ENCODE results near the gene EP300. TPM values are rescaled to one million over a fixed set of nuclear protein-coding genes. Genes with fewer than 3 reads are reported as not detected.

The EP300 gene
- total and polyA plus RNA-seq, 2 of the 8 experiments (the other 6 are each of a cell fraction or from before 2014, with no cell fraction given): 39.5 to 109 TPM

- no peak for TF ChIP-seq CHD7 (IDR thresholded peaks at IDR 0.05; ENCODE audit: insufficient replicate concordance, low read length)
- no peak for TF ChIP-seq TCF12 (IDR thresholded peaks at IDR 0.05; ENCODE audit: low read depth, low read length)
- TF ChIP-seq RXRA (IDR thresholded peaks at IDR 0.05; ENCODE audit: insufficient read depth, low read depth, low read length): no peak
- TF ChIP-seq SRF (IDR thresholded peaks at IDR 0.05; ENCODE audit: low read depth, low read length): no peak
- no peak for TF ChIP-seq CBX5 (IDR thresholded peaks at IDR 0.05; ENCODE audit: low read depth, low read length)
- TF ChIP-seq TBP (IDR thresholded peaks at IDR 0.05; ENCODE audit: low read depth, low read length): no peak
- no peak for TF ChIP-seq SP2 (IDR thresholded peaks at IDR 0.05; ENCODE audit: low read length)
- TF ChIP-seq SIRT6 (IDR thresholded peaks at IDR 0.05; ENCODE audit: low read length): no peak
- no peak for TF ChIP-seq MAFK (IDR thresholded peaks at IDR 0.05; ENCODE audit: low read depth, low read length)
Observed at GRCh38 chr22:41099036-41099435, 6.6 kb downstream of the EP300 start (continued).
